Measurements from ENCODE around the gene LEFTY2.

- no peak for TF ChIP-seq CTCF (conservative IDR thresholded peaks at IDR 0.05; ENCODE audit: low read length)
- no peak for TF ChIP-seq EZH2phosphoT487 (IDR thresholded peaks at IDR 0.05; ENCODE audit: borderline replicate concordance)
Measured at GRCh38 chr1:225933072-225933471, 7.9 kb downstream of the LEFTY2 start.

All from Loucy (cell line).